IMR-90 (cell line): ENCODE measurements around the gene OSM.

Experiments
- CTCF ChIP-seq: conservative IDR thresholded peaks from 2 replicates; pipeline ENCODE4 v1.5.1; 2012; ENCODE audit warnings: mild to moderate bottlenecking, low read depth, low read length, improper control_type of control experiment
- POLR2A ChIP-seq: IDR thresholded peaks from 2 replicates; pipeline ENCODE4 v1.6.1; 2012; ENCODE audit warnings: mild to moderate bottlenecking, low read depth, low read length
- SMC3 ChIP-seq: fragments of 150-350 bp; IDR thresholded peaks from 2 replicates; pipeline ENCODE4 v1.6.1; 2016; ENCODE audit warnings: low read depth, mild to moderate bottlenecking, antibody characterized with exemption, low read length, moderate library complexity

- TF ChIP-seq CTCF (no peak), POLR2A (no peak), SMC3 (no peak)
These were observed 41.4 kb upstream of the OSM start for GRCh38 chr22:30308093-30308492.
